GM06990 (cell line): Measurements from ENCODE around the gene FBLN2.

Experiments
- DNase-seq: peaks from one replicate; pipeline ENCODE4 v3.0.0-alpha.2; 2011; ENCODE audit not compliant: insufficient read length; ENCODE audit errors: extremely low read depth
- H3K27me3 ChIP-seq: replicated peaks from 2 replicates; pipeline ENCODE4 v1.6.0; 2011; ENCODE audit warnings: low read length; ENCODE audit not compliant: control insufficient read depth, insufficient read depth
- H3K36me3 ChIP-seq: 2 replicates; pipeline ENCODE4 v1.5.1; 2011; ENCODE audit warnings: low read length; ENCODE audit not compliant: control insufficient read depth, insufficient read depth
- H3K4me3 ChIP-seq: replicated peaks from 2 replicates; pipeline ENCODE4 v1.5.1; 2011; ENCODE audit warnings: low read depth, mild to moderate bottlenecking, control low read depth, low read length
- TF ChIP-seq, protein P1 (sequence below): IDR thresholded peaks from 2 replicates; pipeline ENCODE4 v1.5.1; 2011; ENCODE audit warnings: low read length, control low read depth, mild to moderate bottlenecking, inconsistent platforms; ENCODE audit not compliant: insufficient read depth, poor library complexity, severe bottlenecking

Gene FBLN2

DNA sequence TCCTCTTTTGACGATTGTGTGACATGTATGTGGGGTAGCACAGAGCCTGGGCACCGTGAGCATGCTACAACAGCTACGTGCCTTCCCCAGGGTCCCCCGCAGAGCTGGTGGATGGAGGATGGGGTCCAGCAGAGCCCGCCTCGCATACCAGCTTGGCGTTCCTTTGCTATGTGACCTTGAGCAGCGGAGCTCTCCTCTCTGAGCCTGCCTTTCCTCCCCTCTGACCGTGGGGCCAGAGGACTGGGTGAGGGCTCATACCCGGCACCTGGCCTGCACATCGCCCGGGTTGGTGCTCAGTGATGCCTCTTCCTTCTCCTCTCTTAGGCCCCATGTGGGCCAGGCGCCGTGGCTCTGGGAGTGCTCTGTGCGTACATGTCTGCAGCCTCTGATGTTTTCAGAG lies 73.4 kb downstream of the FBLN2 start:
- no peak for DNase-seq
- Histone ChIP-seq H3K36me3 (no peaks in the 10 kb centered on the region), H3K4me3 (no peak overlapping the region), H3K27me3 (no peaks in the 10 kb centered on the region; the same call in 1 of the 2 replicates)
- TF ChIP-seq, protein P1, sequence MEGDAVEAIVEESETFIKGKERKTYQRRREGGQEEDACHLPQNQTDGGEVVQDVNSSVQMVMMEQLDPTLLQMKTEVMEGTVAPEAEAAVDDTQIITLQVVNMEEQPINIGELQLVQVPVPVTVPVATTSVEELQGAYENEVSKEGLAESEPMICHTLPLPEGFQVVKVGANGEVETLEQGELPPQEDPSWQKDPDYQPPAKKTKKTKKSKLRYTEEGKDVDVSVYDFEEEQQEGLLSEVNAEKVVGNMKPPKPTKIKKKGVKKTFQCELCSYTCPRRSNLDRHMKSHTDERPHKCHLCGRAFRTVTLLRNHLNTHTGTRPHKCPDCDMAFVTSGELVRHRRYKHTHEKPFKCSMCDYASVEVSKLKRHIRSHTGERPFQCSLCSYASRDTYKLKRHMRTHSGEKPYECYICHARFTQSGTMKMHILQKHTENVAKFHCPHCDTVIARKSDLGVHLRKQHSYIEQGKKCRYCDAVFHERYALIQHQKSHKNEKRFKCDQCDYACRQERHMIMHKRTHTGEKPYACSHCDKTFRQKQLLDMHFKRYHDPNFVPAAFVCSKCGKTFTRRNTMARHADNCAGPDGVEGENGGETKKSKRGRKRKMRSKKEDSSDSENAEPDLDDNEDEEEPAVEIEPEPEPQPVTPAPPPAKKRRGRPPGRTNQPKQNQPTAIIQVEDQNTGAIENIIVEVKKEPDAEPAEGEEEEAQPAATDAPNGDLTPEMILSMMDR, result no peak

DNA sequence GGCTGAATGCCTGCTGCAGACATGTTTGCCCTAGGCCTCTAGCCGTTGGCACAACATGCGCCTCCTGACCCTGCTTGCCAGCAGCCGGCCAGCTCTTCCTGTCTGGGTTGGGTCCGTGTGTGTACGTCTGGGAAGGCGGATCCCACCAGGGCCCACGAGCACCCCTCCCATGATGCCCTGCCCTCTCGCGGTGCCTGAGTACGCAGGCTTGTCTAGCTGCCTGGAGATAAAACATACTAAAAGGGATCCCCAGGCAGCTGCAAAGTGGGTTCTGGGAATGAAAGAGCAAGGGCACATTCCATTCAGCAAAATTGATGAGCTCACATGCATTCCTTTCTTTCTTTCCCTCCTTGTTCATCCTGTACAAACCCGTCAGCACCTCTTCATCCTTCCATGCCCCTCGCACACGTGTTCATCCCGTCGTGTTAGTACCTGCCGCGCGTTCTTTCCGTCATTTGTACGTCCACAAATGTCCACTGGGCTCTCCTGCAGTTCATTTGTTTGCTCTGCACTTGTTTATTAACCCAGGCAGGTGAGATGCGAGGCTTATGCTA lies 74.3 kb downstream of the FBLN2 start:
- TF ChIP-seq, protein P1, result no peak
- Histone ChIP-seq H3K4me3 (no peak overlapping the region), H3K27me3 (no peaks in the 10 kb centered on the region; the same call in 1 of the 2 replicates), H3K36me3 (no peaks in the 10 kb centered on the region)
- no peak for DNase-seq

DNA sequence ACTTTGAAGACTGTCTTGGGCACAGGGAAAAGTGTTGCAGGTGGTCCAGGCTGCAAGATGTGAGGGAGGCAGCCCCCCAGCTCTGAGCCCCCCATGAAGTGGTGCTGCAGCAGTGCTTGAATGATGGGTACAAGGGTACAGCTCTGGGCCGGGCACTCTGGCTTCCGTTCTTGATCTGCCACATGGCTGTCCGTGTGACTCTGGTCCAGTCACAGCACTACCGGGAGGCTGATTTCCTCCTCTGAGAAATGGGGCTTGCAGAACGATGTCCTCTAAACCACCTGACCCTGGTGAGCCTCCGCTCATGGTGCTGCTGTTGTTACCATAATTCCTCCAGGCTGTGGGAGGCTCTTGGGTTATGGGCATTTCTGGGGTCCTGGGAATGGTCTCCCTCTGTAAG lies 75.1 kb downstream of the FBLN2 start:
- no peaks in the 10 kb centered on the region; the same call in 1 of the 2 replicates for H3K27me3 ChIP-seq
- H3K36me3 ChIP-seq, result no peaks in the 10 kb centered on the region
- TF ChIP-seq, protein P1, result no peak
- DNase-seq, result no peak
- no peak overlapping the region for H3K4me3 ChIP-seq

DNA sequence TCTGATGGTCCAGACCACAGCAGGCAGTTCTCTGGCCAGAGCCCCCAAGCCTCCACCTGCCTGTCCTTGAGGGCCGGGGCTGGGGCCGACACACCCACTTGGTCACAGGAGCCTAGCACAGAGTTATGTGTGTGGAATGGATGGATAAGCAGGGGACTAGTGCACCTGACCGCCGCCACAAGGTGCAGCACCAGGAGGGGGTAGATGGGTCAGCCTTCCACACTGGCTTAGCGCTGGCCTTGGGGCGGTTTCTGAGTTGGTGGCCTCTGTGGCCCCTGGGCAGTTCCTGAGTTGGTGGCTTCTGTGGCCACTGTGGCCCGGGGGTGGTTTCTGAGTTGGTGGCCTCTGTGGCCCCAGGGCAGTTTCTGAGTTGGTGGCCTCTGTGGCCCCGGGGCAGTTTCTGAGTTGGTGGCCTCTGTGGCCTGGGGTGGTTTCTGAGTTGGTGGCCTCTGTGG lies 75.8 kb downstream of the FBLN2 start:
- DNase-seq, result no peak
- Histone ChIP-seq H3K27me3 (no peaks in the 10 kb centered on the region; the same call in 1 of the 2 replicates), H3K4me3 (no peak overlapping the region), H3K36me3 (no peaks in the 10 kb centered on the region)
- TF ChIP-seq, protein P1, result no peak

DNA sequence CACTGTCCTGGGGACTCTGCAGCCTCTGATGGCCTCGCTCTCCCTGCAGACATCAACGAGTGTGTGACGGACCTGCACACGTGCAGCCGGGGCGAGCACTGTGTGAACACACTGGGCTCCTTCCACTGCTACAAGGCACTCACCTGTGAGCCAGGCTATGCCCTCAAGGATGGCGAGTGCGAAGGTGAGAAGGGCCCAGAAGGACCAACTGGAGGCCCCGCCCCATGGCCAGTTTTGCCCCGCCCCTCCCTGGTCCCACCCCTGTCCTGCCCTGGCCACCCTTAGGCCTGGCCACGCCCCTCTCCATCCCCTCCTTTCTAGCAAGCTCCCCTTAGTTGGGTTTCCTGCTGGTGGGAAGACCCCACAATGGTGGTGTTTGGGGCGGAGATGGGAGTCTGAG lies 77.5 kb downstream of the FBLN2 start:
- Histone ChIP-seq H3K27me3 (no peaks in the 10 kb centered on the region; the same call in 1 of the 2 replicates), H3K36me3 (no peaks in the 10 kb centered on the region), H3K4me3 (no peak overlapping the region)
- DNase-seq, result no peak
- TF ChIP-seq, protein P1, result no peak

DNA sequence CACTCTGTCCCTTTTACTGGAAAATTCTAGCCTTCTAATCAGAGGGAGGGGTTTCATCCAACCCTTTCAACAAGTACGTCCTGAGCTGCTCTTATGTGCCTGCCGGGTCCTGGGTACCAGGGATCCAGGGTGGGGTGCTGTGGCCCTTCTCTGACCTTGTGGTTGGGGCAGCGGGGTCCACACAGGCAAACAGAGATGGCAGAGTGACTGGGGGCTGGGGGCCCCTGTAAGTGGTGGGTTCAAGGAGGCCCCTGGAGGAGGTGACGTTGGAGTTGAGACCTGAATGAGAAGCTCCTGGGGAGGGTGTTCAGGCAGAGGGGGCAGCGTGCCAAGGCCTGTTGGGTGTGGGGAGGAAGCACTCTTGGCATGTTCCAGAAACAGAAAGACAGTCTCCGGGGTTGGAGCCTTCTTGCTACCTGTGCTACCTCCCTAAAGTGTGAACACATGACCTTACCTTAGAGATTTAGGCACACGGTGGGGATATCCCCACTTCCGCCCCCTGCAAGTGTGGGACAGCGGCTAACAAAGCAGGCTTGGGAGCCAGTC lies 78.1 kb downstream of the FBLN2 start:
- TF ChIP-seq, protein P1, result no peak
- no peak for DNase-seq
- no peak overlapping the region for H3K4me3 ChIP-seq
- no peaks in the 10 kb centered on the region for H3K36me3 ChIP-seq
- no peaks in the 10 kb centered on the region; the same call in 1 of the 2 replicates for H3K27me3 ChIP-seq
